Measurements from ENCODE around the gene C19orf81.

Gene C19orf81

DNA sequence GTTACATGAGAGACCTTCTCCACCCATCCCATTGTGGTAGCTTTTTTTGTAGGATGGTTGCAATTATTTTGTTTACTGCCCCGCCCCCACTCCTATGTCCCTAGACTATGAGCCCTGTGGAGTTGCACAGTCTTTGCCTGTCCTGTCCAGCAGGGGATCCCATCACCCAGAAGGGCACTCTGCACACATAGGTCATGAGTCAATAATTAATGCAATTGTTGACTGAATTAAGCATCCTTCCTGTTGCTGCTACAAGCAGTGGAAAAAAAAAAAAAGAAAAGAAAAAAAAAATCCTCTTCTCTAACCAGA, 14.2 kb downstream of the C19orf81 start:
- TF ChIP-seq, protein P1, sequence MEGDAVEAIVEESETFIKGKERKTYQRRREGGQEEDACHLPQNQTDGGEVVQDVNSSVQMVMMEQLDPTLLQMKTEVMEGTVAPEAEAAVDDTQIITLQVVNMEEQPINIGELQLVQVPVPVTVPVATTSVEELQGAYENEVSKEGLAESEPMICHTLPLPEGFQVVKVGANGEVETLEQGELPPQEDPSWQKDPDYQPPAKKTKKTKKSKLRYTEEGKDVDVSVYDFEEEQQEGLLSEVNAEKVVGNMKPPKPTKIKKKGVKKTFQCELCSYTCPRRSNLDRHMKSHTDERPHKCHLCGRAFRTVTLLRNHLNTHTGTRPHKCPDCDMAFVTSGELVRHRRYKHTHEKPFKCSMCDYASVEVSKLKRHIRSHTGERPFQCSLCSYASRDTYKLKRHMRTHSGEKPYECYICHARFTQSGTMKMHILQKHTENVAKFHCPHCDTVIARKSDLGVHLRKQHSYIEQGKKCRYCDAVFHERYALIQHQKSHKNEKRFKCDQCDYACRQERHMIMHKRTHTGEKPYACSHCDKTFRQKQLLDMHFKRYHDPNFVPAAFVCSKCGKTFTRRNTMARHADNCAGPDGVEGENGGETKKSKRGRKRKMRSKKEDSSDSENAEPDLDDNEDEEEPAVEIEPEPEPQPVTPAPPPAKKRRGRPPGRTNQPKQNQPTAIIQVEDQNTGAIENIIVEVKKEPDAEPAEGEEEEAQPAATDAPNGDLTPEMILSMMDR (conservative IDR thresholded peaks at IDR 0.05; ENCODE audit: low read depth), result no peak
- H3K27ac ChIP-seq, result no peak overlapping the region
- ChIA-PET POLR2A (ENCODE audit: low non-redundant PET) (interaction anchor here (0.7 kb wide), 1 partner anchor 19 kb away, joined by 3 read pairs; no protein-coding TSS in a partner anchor), CTCF (interaction anchor here (0.6 kb wide), 1 partner anchor 30 kb away, joined by 4 read pairs; no protein-coding TSS in a partner anchor)
- DNase-seq (ENCODE audit: low spot score), result no peak

GRCh38 chr19:50664204-50664603, 15.0 kb downstream of the C19orf81 start:
- DNase-seq (ENCODE audit: low spot score), result no peak
- no peak overlapping the region for H3K27ac ChIP-seq
- ChIA-PET POLR2A (ENCODE audit: low non-redundant PET) (interaction anchor here (0.7 kb wide), 1 partner anchor 18 kb away, joined by 3 read pairs; no protein-coding TSS in a partner anchor), CTCF (no interaction called here)
- TF ChIP-seq, protein P1 (conservative IDR thresholded peaks at IDR 0.05; ENCODE audit: low read depth), result no peak

DNA sequence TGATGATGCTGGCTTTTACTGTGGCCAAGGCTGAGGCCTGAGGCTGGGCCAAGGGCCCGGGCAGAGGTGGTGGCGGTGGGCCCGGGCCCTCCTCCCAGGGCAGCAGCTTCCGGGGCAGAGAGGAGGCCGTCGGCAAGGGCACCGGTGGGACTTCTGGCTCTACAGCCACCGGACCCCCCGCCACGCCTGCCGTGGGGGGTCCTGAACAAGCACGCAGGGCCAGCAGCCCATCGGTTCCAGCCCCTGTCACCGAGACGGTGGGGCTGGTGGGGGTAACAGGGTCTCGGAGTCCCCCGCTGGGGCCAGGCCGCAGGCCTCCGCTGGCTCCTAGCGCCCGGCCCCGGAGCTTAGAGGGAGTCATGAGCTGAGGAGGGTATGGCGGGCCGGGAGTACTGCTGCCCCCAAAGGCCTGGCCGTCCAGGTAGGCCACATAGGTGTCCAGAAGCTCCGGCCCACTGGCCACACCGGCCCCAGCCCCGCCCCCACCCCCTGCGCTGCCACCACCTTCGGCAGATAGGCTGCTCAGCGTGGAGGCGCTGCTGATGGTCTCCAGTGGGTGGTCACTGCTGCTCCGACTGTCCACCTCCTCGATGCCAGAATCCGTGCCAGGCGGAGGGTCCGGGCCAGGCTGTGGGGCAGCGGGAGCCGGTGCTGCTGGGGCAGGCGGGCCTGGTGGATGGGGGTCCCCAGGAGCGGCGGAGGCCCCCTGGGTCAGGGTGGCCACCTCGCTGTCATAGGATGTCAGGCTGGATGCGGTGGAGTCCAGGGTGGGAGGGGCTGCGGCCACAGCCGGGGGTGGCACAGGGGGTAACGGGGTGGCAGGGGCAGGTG, 17.3 kb downstream of the C19orf81 start:
- no peak overlapping the region for H3K27ac ChIP-seq
- ChIA-PET POLR2A (ENCODE audit: low non-redundant PET) (no interaction called here), CTCF (interaction anchor here (0.6 to 0.9 kb wide), 4 partner anchors 95 to 117 kb away, joined by 3 to 4 read pairs (median 3); no protein-coding TSS in a partner anchor)
- DNase-seq (ENCODE audit: low spot score), result no peak
- TF ChIP-seq, protein P1 (conservative IDR thresholded peaks at IDR 0.05; ENCODE audit: low read depth), result no peak

- ChIA-PET CTCF (interaction anchor here (0.6 to 0.7 kb wide), 3 partner anchors 19 to 117 kb away, joined by 3 read pairs; no protein-coding TSS in a partner anchor), POLR2A (ENCODE audit: low non-redundant PET) (no interaction called here)
- TF ChIP-seq, protein P1 (conservative IDR thresholded peaks at IDR 0.05; ENCODE audit: low read depth), result no peak
- no peak for DNase-seq (ENCODE audit: low spot score)
- no peak overlapping the region for H3K27ac ChIP-seq
These were observed 18.0 kb downstream of the C19orf81 start for GRCh38 chr19:50667177-50667758.

DNA sequence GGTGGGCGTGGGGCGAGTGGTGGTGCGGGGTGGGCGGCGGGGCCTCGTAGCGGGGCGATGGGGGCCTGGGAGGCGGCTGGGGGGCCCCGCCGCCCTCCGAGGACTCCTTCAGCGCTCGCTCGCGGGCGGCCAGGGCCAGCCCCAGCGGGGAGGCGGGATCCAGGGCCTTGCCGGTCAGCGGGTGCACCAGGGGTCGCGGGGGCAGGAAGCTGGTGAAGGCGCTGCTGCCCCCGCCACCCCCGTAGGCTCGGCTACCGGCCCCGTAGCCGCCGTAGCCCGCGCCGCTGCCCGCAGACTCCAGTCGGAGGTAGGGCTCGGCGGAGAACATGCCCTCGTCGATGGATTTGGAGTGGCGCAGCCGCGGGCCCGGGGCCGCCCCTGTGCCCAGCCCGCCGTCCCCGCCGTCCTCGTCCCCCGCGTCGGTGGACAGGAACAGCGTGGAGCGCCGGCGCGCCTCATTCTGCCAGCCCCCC, 18.6 kb downstream of the C19orf81 start:
- no peak for DNase-seq (ENCODE audit: low spot score)
- TF ChIP-seq, protein P1 (conservative IDR thresholded peaks at IDR 0.05; ENCODE audit: low read depth), result no peak
- ChIA-PET CTCF (interaction anchor here (0.7 kb wide), 2 partner anchors 19 to 116 kb away, joined by 3 read pairs; no protein-coding TSS in a partner anchor), POLR2A (ENCODE audit: low non-redundant PET) (no interaction called here)
- no peak overlapping the region for H3K27ac ChIP-seq

- CTCF ChIA-PET, result no interaction called here
- TF ChIP-seq, protein P1 (conservative IDR thresholded peaks at IDR 0.05; ENCODE audit: low read depth), result no peak
- H3K27ac ChIP-seq, result no peak overlapping the region
- no peak for DNase-seq (ENCODE audit: low spot score)
- POLR2A ChIA-PET (ENCODE audit: low non-redundant PET), result no interaction called here
These were observed 19.2 kb downstream of the C19orf81 start for GRCh38 chr19:50668416-50668815.

All from RWPE1 (cell line).